Upper lobe of left lung (tissue), 4 donors: ENCODE data around the gene PPIA.

Source experiments
- POLR2A ChIP-seq, 4 donors: fragments of 450-650 bp; IDR thresholded peaks; one replicate each; pipeline ENCODE4 v1.5.1; 2016 to 2017; ENCODE audit warnings: antibody characterized with exemption in 4 of 4, mild to moderate bottlenecking in 2 of 4
- TF ChIP-seq, protein P1 (sequence below), 6 experiments: fragments of 450-650 bp in 4 of 6; fragments of 200-600 bp in 2 of 6; sonication (generic) in 2 of 6; IDR thresholded peaks; one replicate each; pipeline ENCODE4 v1.5.1; 2016 to 2019; ENCODE audit warnings: antibody characterized with exemption in 6 of 6

DNA sequence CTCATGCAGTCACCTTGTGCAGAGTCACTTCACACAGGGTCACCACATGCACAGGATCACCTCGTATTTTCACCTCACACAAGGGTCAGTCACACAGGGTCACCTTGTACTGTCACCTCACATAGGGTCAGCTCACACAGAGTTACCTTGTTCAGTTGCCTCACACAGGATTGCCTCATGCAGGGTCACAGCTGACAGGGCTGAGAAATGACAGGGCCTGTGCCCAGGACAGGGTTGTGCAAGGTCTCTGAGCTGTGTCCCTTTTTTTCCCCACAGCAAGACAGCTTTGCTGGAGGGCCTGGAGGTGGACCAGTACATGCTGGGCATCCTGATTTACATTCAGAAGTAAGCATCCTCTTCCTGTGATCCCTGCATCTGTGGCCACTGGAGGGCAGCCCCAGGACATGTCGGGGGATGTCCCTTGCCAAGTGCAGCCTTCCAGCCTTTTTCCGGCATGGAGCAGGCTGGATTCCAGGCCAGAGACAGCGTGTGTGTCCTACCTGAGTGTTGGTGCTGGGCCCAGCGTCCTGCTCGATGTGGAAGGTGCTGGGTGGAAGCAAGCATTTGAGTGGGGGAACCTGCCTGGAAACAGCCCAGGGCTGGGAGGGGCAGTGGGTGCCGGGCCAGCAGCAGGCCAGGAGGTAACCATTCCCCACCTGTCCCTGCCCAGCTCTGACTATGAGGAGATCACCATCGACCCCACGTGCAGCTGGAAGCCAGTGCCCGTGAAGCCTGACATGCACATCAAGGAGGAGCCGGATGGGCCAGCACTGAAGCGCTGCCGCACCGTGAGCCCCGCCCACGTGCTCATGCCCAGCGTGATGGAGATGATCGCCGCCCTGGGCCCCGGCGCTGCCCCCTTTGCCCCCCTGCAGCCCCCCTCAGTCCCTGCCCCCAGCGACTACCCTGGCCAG, 31.6 kb upstream of the PPIA start:
- no peak for TF ChIP-seq POLR2A (IDR thresholded peaks at IDR 0.05)
- TF ChIP-seq, protein P1, sequence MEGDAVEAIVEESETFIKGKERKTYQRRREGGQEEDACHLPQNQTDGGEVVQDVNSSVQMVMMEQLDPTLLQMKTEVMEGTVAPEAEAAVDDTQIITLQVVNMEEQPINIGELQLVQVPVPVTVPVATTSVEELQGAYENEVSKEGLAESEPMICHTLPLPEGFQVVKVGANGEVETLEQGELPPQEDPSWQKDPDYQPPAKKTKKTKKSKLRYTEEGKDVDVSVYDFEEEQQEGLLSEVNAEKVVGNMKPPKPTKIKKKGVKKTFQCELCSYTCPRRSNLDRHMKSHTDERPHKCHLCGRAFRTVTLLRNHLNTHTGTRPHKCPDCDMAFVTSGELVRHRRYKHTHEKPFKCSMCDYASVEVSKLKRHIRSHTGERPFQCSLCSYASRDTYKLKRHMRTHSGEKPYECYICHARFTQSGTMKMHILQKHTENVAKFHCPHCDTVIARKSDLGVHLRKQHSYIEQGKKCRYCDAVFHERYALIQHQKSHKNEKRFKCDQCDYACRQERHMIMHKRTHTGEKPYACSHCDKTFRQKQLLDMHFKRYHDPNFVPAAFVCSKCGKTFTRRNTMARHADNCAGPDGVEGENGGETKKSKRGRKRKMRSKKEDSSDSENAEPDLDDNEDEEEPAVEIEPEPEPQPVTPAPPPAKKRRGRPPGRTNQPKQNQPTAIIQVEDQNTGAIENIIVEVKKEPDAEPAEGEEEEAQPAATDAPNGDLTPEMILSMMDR (IDR thresholded peaks at IDR 0.05) = no peak
